IMR-90 (cell line): Measurements from ENCODE around the gene RYR3.

ENCODE experiments used
- CTCF ChIP-seq: conservative IDR thresholded peaks from 2 replicates; pipeline ENCODE4 v1.5.1; 2012; ENCODE audit warnings: mild to moderate bottlenecking, low read depth, low read length, improper control_type of control experiment
- NFE2L2 ChIP-seq: fragments of 150-350 bp; IDR thresholded peaks from 2 replicates; pipeline ENCODE4 v1.6.1; 2016; ENCODE audit warnings: low read depth, mild to moderate bottlenecking, low read length
- POLR2A ChIP-seq: IDR thresholded peaks from 2 replicates; pipeline ENCODE4 v1.6.1; 2012; ENCODE audit warnings: mild to moderate bottlenecking, low read depth, low read length
- RAD21 ChIP-seq: IDR thresholded peaks from 2 replicates; pipeline ENCODE4 v1.6.1; 2012; ENCODE audit warnings: low read length, improper control_type of control experiment
- RFX5 ChIP-seq: IDR thresholded peaks from 2 replicates; pipeline ENCODE4 v1.8.0; 2012; ENCODE audit warnings: low read depth, mild to moderate bottlenecking, low read length, moderate library complexity
- USF2 ChIP-seq: fragments of 150-350 bp; IDR thresholded peaks from 2 replicates; pipeline ENCODE4 v1.6.1; 2017; ENCODE audit warnings: mild to moderate bottlenecking, antibody characterized with exemption, low read length, low read depth

- TF ChIP-seq CTCF (no peak), NFE2L2 (no peak), RAD21 (no peak), USF2 (no peak), POLR2A (no peak), RFX5 (no peak)
These were observed 71.7 kb downstream of the RYR3 start for GRCh38 chr15:33382491-33382890.
